ENCODE data around the gene ADAD2. TPM values are rescaled to one million over a fixed set of nuclear protein-coding genes. Genes with fewer than 3 reads are reported as not detected.

ADAD2 gene
- total and polyA plus RNA-seq, 9 of the 15 experiments (the other 6 are each of a cell fraction or from before 2014, with no cell fraction given) = 0.07 TPM; not detected in 8

GRCh38 chr16:84243732-84244131 lies 52.8 kb downstream of the ADAD2 start:
- Histone ChIP-seq H3K4me3 (no peak overlapping the region), H3K9me3 (replicated peaks; ENCODE audit: control insufficient read depth, insufficient read depth, low read depth, low read length) (no peaks in the 10 kb centered on the region), H4K20me1 (replicated peaks; ENCODE audit: control insufficient read depth, insufficient read depth, low read length) (no peaks in the 10 kb centered on the region), H3K79me2 (ENCODE audit: control insufficient read depth, insufficient read depth, low read length) (no peaks in the 10 kb centered on the region), H3K36me3 (ENCODE audit: control insufficient read depth, insufficient read depth, low read length) (no peaks in the 10 kb centered on the region), H3K9me1 (ENCODE audit: control insufficient read depth, insufficient read depth, low read length) (no peaks in the 10 kb centered on the region), H3K4me2 (ENCODE audit: insufficient read depth, low read length) (no peak overlapping the region), H3K9ac (ENCODE audit: insufficient read depth in 1 of 2, low read depth in 2 of 2, low read length in 2 of 2) (no peak overlapping the region), H3K27me3 (ENCODE audit: control insufficient read depth in 2 of 2, insufficient read depth in 2 of 2, low read length in 2 of 2) (peaks cover 31 to 56% of the 10 kb centered on the region in 2 experiments), H2AFZ (ENCODE audit: low read depth, low read length) (no peak overlapping the region), H3K4me1 (replicated peaks in 1 of 2; ENCODE audit: control insufficient read depth in 2 of 2, insufficient read depth in 2 of 2, low read length in 2 of 2) (0 out of 5 replicates have a peak, but pooled peaks cover 0 to 2% of the 10 kb centered on the region in 2 experiments), H3K27ac (ENCODE audit: extremely low read depth, low read depth, low read length) (no peak overlapping the region)
- intact Hi-C loops (cut with micrococcal nuclease) (no loop called here), in situ Hi-C loops (cut with MboI) (no loop called here)
- POLR2A ChIA-PET = no interaction called here
- peak; percentile 12 to 74 (median 68) for DNase-seq (ENCODE audit: extremely low read depth in 1 of 4, low spot score in 3 of 4)
- ATAC-seq = peak; percentile 69
- WGBS (ENCODE audit: insufficient coverage, low coverage, missing lambda C conversion rate) = 0% methylated on average over 1 of the region's 1 CpG
- CTCF ChIA-PET (ENCODE audit: low intra/inter-chr PET ratio) = no interaction called here
- no TSS peak for BruUV-seq (replicated peaks)
- TF ChIP-seq TSHZ1 (CRISPR knock-in tag; IDR thresholded peaks at IDR 0.05) (no peak), NFYB (IDR thresholded peaks at IDR 0.05; ENCODE audit: extremely low read depth, insufficient read length) (peak; percentile 34), ASH1L (IDR thresholded peaks at IDR 0.05; ENCODE audit: borderline replicate concordance, low read depth, partially characterized antibody) (peak; percentile 70), FOS (IDR thresholded peaks at IDR 0.05; ENCODE audit: extremely low read depth, insufficient read length) (peak; percentile 10), CBX3 (IDR thresholded peaks at IDR 0.05; ENCODE audit: borderline replicate concordance in 1 of 2, low read length in 2 of 2) (peak in 1 of 2 experiments; percentile 31; a peak in 1 of 3 replicates), MBD2 (IDR thresholded peaks at IDR 0.05; ENCODE audit: borderline replicate concordance, low read depth) (peak; percentile 60; the same call in 1 of the 2 replicates), KLF6 (CRISPR knock-in tag; IDR thresholded peaks at IDR 0.05; ENCODE audit: borderline replicate concordance) (no peak), EHMT2 (IDR thresholded peaks at IDR 0.05) (peak; percentile 39; the same call in 1 of the 2 replicates)
- no peak for FAIRE-seq

Measured in K562 (cell line).